ENCODE data around the gene ZNF343.

DNA sequence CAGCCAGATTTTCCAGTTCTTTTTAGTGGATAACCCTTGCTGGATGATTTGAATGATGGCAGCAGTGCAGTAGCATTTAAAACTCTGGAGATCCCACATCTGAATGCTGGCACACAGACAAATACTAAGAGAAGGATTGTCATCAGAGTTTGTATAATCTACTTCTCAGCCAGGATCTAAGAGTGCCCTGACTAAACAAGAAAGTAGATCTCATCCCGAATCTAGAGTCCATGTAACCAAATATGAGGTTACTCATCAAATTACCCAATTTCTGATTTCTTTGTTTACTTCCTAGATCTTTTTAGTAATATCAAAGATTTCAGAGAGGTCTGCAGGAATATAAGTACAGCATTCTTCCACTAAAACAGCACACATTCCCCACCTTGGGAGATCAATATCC, 35.5 kb upstream of the ZNF343 start:
- TF ChIP-seq POLR2A (IDR thresholded peaks at IDR 0.05) (no peak), POLR2AphosphoS5 (IDR thresholded peaks at IDR 0.05) (no peak), EP300 (IDR thresholded peaks at IDR 0.05) (no peak)
- TF ChIP-seq, protein P1, sequence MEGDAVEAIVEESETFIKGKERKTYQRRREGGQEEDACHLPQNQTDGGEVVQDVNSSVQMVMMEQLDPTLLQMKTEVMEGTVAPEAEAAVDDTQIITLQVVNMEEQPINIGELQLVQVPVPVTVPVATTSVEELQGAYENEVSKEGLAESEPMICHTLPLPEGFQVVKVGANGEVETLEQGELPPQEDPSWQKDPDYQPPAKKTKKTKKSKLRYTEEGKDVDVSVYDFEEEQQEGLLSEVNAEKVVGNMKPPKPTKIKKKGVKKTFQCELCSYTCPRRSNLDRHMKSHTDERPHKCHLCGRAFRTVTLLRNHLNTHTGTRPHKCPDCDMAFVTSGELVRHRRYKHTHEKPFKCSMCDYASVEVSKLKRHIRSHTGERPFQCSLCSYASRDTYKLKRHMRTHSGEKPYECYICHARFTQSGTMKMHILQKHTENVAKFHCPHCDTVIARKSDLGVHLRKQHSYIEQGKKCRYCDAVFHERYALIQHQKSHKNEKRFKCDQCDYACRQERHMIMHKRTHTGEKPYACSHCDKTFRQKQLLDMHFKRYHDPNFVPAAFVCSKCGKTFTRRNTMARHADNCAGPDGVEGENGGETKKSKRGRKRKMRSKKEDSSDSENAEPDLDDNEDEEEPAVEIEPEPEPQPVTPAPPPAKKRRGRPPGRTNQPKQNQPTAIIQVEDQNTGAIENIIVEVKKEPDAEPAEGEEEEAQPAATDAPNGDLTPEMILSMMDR (IDR thresholded peaks at IDR 0.05) = no peak
